Stomach (tissue), 4 donors: ENCODE data around the gene TRAK1.

Experiments used
- CTCF ChIP-seq, 7 experiments: fragments of 450-650 bp in 4 of 7; fragments of 200-600 bp in 3 of 7; sonication (generic) in 3 of 7; IDR thresholded peaks; one replicate each; pipeline ENCODE4 v1.5.1; 2016 to 2019; ENCODE audit warnings: antibody characterized with exemption in 7 of 7, control low read depth in 2 of 7, mild to moderate bottlenecking in 1 of 7
- POLR2A ChIP-seq, 4 donors: fragments of 450-650 bp; IDR thresholded peaks; one replicate each; pipeline ENCODE4 v1.6.1; 2016; ENCODE audit warnings: antibody characterized with exemption in 4 of 4, control low read depth in 2 of 4, mild to moderate bottlenecking in 1 of 4, moderate library complexity in 1 of 4

GRCh38 chr3:42070089-42070488, 21.1 kb upstream of the TRAK1 start:
- TF ChIP-seq CTCF (IDR thresholded peaks at IDR 0.05) (no peak), POLR2A (IDR thresholded peaks at IDR 0.05) (no peak)
